ENCODE results near the gene FRMD3.

The FRMD3 gene

DNA sequence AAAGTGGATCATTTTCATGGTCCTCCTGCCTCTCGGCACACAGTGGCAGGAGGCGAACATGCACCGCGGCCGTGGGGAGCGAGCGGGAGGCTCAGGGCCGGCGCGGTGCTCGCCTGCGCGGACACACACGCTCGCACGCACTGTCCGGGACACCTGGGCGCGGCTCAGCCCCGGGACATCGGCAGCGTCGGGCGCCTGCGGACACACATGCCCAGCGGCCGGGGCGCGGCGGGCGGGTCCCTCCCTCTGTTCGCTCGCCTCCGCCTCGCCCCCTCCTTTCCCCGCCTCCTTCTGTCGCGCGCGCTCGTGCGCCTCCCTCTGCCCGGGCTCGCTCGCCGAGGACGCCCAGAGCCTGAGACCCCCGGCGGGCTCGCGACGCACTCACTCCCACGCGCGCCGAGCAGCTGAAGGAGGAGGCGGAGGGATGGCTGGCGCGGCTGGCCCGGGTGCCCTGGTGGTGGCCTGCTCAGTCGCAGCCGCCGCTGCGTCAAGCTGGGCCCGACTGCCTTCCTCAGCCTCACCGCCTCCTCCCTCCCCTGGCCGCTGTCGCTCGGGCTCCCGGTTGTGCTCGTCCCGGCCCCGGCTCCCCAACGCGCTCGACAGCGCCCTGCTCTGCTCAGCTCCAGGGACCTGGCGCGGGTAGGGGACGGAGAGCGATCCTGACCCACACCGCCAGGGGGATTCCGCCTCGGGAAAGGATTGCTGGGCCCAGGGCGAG, at the start of gene FRMD3:
FRMD3 (minus strand) TSS at position 230 of the 718 bp plus-strand sequence; CDS start at position 60, 170 bp downstream.
- no peaks in the 10 kb centered on the region for H3K9me3 ChIP-seq (ENCODE audit: control insufficient read depth in 2 of 2, low read length in 2 of 2)
- H3K36me3 ChIP-seq (ENCODE audit: control insufficient read depth in 2 of 2, insufficient read depth in 2 of 2, low read length in 2 of 2), result no peaks in the 10 kb centered on the region
- H3K27ac ChIP-seq (ENCODE audit: low read depth in 2 of 2, low read length in 2 of 2), result peak within 1 kb of the TSS; percentile 75 to 83
- H3K4me3 ChIP-seq (ENCODE audit: low read length in 2 of 2), result peak within 1 kb of the TSS; percentile 67 to 74
- H3K27me3 ChIP-seq (ENCODE audit: control insufficient read depth in 2 of 2, insufficient read depth in 2 of 2, low read length in 2 of 2), result peaks cover 14 to 20% of the 10 kb centered on the region in 2 donors
- peaks cover 5 to 12% of the 10 kb centered on the region in 2 donors for H3K4me1 ChIP-seq (ENCODE audit: control insufficient read depth in 2 of 2, insufficient read depth in 2 of 2, low read length in 2 of 2)
- H3K9ac ChIP-seq (ENCODE audit: low read depth in 1 of 2, low read length in 2 of 2), result peak within 1 kb of the TSS in 1 of 2 donors; percentile 76

GRCh38 chr9:83584995-83585394, 46.8 kb upstream of the FRMD3 start:
- no peaks in the 10 kb centered on the region for H3K9me3 ChIP-seq (ENCODE audit: control insufficient read depth in 2 of 2, low read length in 2 of 2)
- H3K4me1 ChIP-seq (ENCODE audit: control insufficient read depth in 2 of 2, insufficient read depth in 2 of 2, low read length in 2 of 2), result no peaks in the 10 kb centered on the region
- H3K4me3 ChIP-seq (ENCODE audit: low read length in 2 of 2), result no peak overlapping the region
- H3K36me3 ChIP-seq (ENCODE audit: control insufficient read depth in 2 of 2, insufficient read depth in 2 of 2, low read length in 2 of 2), result no peaks in the 10 kb centered on the region
- H3K9ac ChIP-seq (ENCODE audit: low read depth in 1 of 2, low read length in 2 of 2), result no peak overlapping the region
- no peak overlapping the region for H3K27ac ChIP-seq (ENCODE audit: low read depth in 2 of 2, low read length in 2 of 2)
- no peaks in the 10 kb centered on the region for H3K27me3 ChIP-seq (ENCODE audit: control insufficient read depth in 2 of 2, insufficient read depth in 2 of 2, low read length in 2 of 2)

- Histone ChIP-seq H3K9ac (ENCODE audit: low read depth in 1 of 2, low read length in 2 of 2) (no peak overlapping the region), H3K4me1 (ENCODE audit: control insufficient read depth in 2 of 2, insufficient read depth in 2 of 2, low read length in 2 of 2) (no peaks in the 10 kb centered on the region), H3K9me3 (ENCODE audit: control insufficient read depth in 2 of 2, low read length in 2 of 2) (no peaks in the 10 kb centered on the region), H3K27ac (ENCODE audit: low read depth in 2 of 2, low read length in 2 of 2) (no peak overlapping the region), H3K4me3 (ENCODE audit: low read length in 2 of 2) (no peak overlapping the region), H3K36me3 (ENCODE audit: control insufficient read depth in 2 of 2, insufficient read depth in 2 of 2, low read length in 2 of 2) (no peaks in the 10 kb centered on the region), H3K27me3 (ENCODE audit: control insufficient read depth in 2 of 2, insufficient read depth in 2 of 2, low read length in 2 of 2) (no peaks in the 10 kb centered on the region)
Measured at GRCh38 chr9:83583151-83584014, 45.2 kb upstream of the FRMD3 start.

DNA sequence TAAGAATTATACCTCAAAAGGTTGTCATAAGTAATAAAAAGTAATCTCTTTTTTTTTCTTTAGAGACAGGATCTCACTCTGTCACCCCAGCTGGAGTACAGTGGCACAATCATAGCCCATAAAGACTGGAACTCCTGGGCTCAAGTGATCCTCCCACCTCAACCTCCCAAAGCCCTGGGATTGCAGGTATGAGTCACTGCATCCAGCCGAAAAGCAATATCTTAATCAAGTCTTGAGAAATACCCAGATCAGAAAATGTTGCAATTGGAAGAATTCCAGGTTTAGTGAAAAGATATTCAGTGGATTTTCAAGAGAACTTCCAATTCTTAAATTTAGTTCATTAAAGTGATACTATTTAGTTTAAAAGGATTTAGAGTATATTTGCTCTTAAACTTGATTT, 43.8 kb upstream of the FRMD3 start:
- Histone ChIP-seq H3K9me3 (ENCODE audit: control insufficient read depth in 2 of 2, low read length in 2 of 2) (no peaks in the 10 kb centered on the region), H3K36me3 (ENCODE audit: control insufficient read depth in 2 of 2, insufficient read depth in 2 of 2, low read length in 2 of 2) (no peaks in the 10 kb centered on the region), H3K27me3 (ENCODE audit: control insufficient read depth in 2 of 2, insufficient read depth in 2 of 2, low read length in 2 of 2) (no peaks in the 10 kb centered on the region), H3K27ac (ENCODE audit: low read depth in 2 of 2, low read length in 2 of 2) (no peak overlapping the region), H3K4me3 (ENCODE audit: low read length in 2 of 2) (no peak overlapping the region), H3K4me1 (ENCODE audit: control insufficient read depth in 2 of 2, insufficient read depth in 2 of 2, low read length in 2 of 2) (no peaks in the 10 kb centered on the region), H3K9ac (ENCODE audit: low read depth in 1 of 2, low read length in 2 of 2) (no peak overlapping the region)

- no peak overlapping the region for H3K9ac ChIP-seq (ENCODE audit: low read depth in 1 of 2, low read length in 2 of 2)
Measured at GRCh38 chr9:83574482-83574881, 36.3 kb upstream of the FRMD3 start.

DNA sequence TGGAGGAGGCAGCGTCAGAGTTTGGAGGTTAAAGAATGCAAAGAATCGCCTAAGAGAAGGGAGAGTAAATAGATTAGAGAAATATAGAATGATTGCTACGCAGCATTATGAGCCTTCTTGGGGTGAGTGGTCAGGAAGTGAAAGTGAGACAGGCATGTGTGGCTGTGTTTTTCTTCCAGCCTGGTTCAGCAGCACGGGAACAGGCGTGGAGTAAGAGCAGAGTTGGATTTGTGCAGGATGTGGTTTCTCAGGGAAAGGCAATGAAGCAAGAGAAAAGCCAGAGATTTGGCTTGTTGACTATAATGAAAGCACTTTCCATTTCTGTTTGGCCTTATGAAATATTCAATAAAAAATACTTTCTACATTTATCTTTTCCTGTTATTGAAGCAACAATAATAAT, 34.3 kb upstream of the FRMD3 start:
- no peaks in the 10 kb centered on the region for H3K36me3 ChIP-seq (ENCODE audit: control insufficient read depth in 2 of 2, insufficient read depth in 2 of 2, low read length in 2 of 2)
- no peak overlapping the region for H3K4me3 ChIP-seq (ENCODE audit: low read length in 2 of 2)
- no peaks in the 10 kb centered on the region for H3K9me3 ChIP-seq (ENCODE audit: control insufficient read depth in 2 of 2, low read length in 2 of 2)
- H3K9ac ChIP-seq (ENCODE audit: low read depth in 1 of 2, low read length in 2 of 2), result no peak overlapping the region
- H3K27me3 ChIP-seq (ENCODE audit: control insufficient read depth in 2 of 2, insufficient read depth in 2 of 2, low read length in 2 of 2), result no peaks in the 10 kb centered on the region
- H3K4me1 ChIP-seq (ENCODE audit: control insufficient read depth in 2 of 2, insufficient read depth in 2 of 2, low read length in 2 of 2), result no peaks in the 10 kb centered on the region
- no peak overlapping the region for H3K27ac ChIP-seq (ENCODE audit: low read depth in 2 of 2, low read length in 2 of 2)

More at GRCh38 chr9:83574482-83574881, 36.3 kb upstream of the FRMD3 start:
- Histone ChIP-seq H3K27ac (ENCODE audit: low read depth in 2 of 2, low read length in 2 of 2) (no peak overlapping the region), H3K4me1 (ENCODE audit: control insufficient read depth in 2 of 2, insufficient read depth in 2 of 2, low read length in 2 of 2) (no peaks in the 10 kb centered on the region), H3K9me3 (ENCODE audit: control insufficient read depth in 2 of 2, low read length in 2 of 2) (no peaks in the 10 kb centered on the region), H3K27me3 (ENCODE audit: control insufficient read depth in 2 of 2, insufficient read depth in 2 of 2, low read length in 2 of 2) (no peaks in the 10 kb centered on the region), H3K36me3 (ENCODE audit: control insufficient read depth in 2 of 2, insufficient read depth in 2 of 2, low read length in 2 of 2) (no peaks in the 10 kb centered on the region), H3K4me3 (ENCODE audit: low read length in 2 of 2) (no peak overlapping the region)

GRCh38 chr9:83570359-83570758, 32.2 kb upstream of the FRMD3 start:
- Histone ChIP-seq H3K9ac (ENCODE audit: low read depth in 1 of 2, low read length in 2 of 2) (no peak overlapping the region), H3K27me3 (ENCODE audit: control insufficient read depth in 2 of 2, insufficient read depth in 2 of 2, low read length in 2 of 2) (no peaks in the 10 kb centered on the region), H3K36me3 (ENCODE audit: control insufficient read depth in 2 of 2, insufficient read depth in 2 of 2, low read length in 2 of 2) (no peaks in the 10 kb centered on the region), H3K9me3 (ENCODE audit: control insufficient read depth in 2 of 2, low read length in 2 of 2) (no peaks in the 10 kb centered on the region), H3K4me3 (ENCODE audit: low read length in 2 of 2) (no peak overlapping the region), H3K4me1 (ENCODE audit: control insufficient read depth in 2 of 2, insufficient read depth in 2 of 2, low read length in 2 of 2) (no peaks in the 10 kb centered on the region), H3K27ac (ENCODE audit: low read depth in 2 of 2, low read length in 2 of 2) (no peak overlapping the region)

DNA sequence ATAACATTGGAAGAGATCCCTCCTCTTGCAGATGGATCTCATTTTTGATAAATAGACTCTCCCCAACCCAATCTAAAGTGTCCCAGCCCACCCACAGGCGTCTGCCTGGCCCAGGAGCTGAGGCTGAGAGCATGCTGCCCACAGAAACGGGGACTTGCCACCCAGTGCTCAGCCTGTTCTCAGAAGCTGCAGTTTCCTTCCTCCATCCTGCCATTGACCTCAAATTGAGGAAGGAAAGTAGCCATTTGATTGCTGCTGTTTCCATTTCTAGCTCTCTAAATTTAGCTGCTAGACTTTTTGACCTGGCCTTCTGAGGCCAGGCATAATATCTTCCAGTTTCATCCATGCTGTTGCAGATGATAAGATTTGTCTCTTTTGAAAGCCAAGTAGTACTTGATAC, 31.1 kb upstream of the FRMD3 start:
- no peak overlapping the region for H3K9ac ChIP-seq (ENCODE audit: low read depth in 1 of 2, low read length in 2 of 2)
- no peaks in the 10 kb centered on the region for H3K9me3 ChIP-seq (ENCODE audit: control insufficient read depth in 2 of 2, low read length in 2 of 2)
- H3K4me1 ChIP-seq (ENCODE audit: control insufficient read depth in 2 of 2, insufficient read depth in 2 of 2, low read length in 2 of 2), result no peaks in the 10 kb centered on the region
- H3K27ac ChIP-seq (ENCODE audit: low read depth in 2 of 2, low read length in 2 of 2), result no peak overlapping the region
- no peaks in the 10 kb centered on the region for H3K36me3 ChIP-seq (ENCODE audit: control insufficient read depth in 2 of 2, insufficient read depth in 2 of 2, low read length in 2 of 2)
- H3K27me3 ChIP-seq (ENCODE audit: control insufficient read depth in 2 of 2, insufficient read depth in 2 of 2, low read length in 2 of 2), result no peaks in the 10 kb centered on the region
- no peak overlapping the region for H3K4me3 ChIP-seq (ENCODE audit: low read length in 2 of 2)

DNA sequence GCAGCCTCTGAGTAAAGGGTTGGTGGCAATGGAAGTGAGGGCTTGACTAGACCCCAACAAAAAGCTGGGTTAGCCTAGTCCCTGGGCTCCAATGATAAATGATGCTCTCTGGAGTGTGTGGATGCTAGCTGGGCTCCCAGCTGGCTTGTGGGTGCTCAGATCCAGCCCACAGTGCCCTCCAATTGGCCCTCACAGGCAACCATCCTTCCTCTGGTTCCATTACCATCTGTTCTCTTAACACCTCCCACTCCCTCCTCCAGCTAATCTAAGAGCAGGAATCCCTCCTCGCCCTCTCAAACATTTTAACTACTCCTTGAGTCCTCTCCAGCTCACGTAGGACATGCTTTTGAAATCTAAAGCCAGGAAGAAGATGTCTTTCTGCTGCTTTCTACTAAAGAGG, 25.2 kb upstream of the FRMD3 start:
- H3K36me3 ChIP-seq (ENCODE audit: control insufficient read depth in 2 of 2, insufficient read depth in 2 of 2, low read length in 2 of 2), result no peaks in the 10 kb centered on the region
- H3K4me1 ChIP-seq (ENCODE audit: control insufficient read depth in 2 of 2, insufficient read depth in 2 of 2, low read length in 2 of 2), result no peaks in the 10 kb centered on the region
- no peak overlapping the region for H3K4me3 ChIP-seq (ENCODE audit: low read length in 2 of 2)
- no peak overlapping the region for H3K27ac ChIP-seq (ENCODE audit: low read depth in 2 of 2, low read length in 2 of 2)
- no peak overlapping the region for H3K9ac ChIP-seq (ENCODE audit: low read depth in 1 of 2, low read length in 2 of 2)
- peaks cover 0 to 2% of the 10 kb centered on the region in 2 donors for H3K27me3 ChIP-seq (ENCODE audit: control insufficient read depth in 2 of 2, insufficient read depth in 2 of 2, low read length in 2 of 2)
- no peaks in the 10 kb centered on the region for H3K9me3 ChIP-seq (ENCODE audit: control insufficient read depth in 2 of 2, low read length in 2 of 2)

DNA sequence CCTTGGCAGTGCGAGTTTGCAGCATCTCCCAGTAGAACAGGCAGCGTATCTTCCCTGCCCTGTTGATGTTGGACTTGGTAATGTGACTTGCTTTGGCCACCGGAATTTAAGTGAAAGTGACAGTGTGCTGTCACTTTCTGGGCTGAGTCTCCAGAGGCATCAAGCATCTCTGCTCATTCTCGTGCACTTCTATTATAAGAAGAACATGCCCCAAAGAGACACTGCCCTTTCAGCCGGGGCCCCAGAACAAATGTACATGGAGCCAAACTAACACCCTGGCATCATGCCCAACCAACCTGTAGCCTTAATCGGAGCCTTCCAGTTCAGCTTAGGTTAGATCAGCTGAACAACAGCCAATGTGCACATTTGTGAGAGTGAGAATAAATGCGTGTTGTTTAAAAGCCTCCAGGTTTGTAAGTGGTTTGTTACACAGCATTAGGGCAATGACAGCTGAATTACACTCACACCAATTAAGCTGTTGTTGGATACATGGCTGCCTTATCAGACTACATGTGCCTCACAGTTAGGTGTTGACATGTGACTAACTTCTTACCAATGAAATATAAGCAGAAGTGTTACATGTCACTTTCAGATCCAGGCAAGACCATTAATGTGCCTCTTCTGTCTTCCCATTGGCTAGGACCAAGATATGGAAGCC, 22.1 kb upstream of the FRMD3 start:
- H3K27me3 ChIP-seq (ENCODE audit: control insufficient read depth in 2 of 2, insufficient read depth in 2 of 2, low read length in 2 of 2), result peaks cover 0 to 2% of the 10 kb centered on the region in 2 donors
- no peaks in the 10 kb centered on the region for H3K4me1 ChIP-seq (ENCODE audit: control insufficient read depth in 2 of 2, insufficient read depth in 2 of 2, low read length in 2 of 2)
- H3K36me3 ChIP-seq (ENCODE audit: control insufficient read depth in 2 of 2, insufficient read depth in 2 of 2, low read length in 2 of 2), result no peaks in the 10 kb centered on the region
- no peak overlapping the region for H3K4me3 ChIP-seq (ENCODE audit: low read length in 2 of 2)
- no peak overlapping the region for H3K27ac ChIP-seq (ENCODE audit: low read depth in 2 of 2, low read length in 2 of 2)
- no peak overlapping the region for H3K9ac ChIP-seq (ENCODE audit: low read depth in 1 of 2, low read length in 2 of 2)
- no peaks in the 10 kb centered on the region for H3K9me3 ChIP-seq (ENCODE audit: control insufficient read depth in 2 of 2, low read length in 2 of 2)

Data from mucosa of rectum (tissue), 2 donors.